Medulla oblongata (tissue), 1 donor: ENCODE results near the gene CFAP221.

Source experiments
- DNase-seq: peaks from one replicate; pipeline ENCODE4 v3.0.0-alpha.2; 2015; ENCODE audit errors: extremely low spot score

CFAP221 gene

GRCh38 chr2:119544075-119544938 lies at the start of gene CFAP221:
Gene CFAP221 (plus strand): TSS chr2:119544449. CDS start chr2:119546132, 1,683 bp downstream.
- peak; percentile 68 for DNase-seq

GRCh38 chr2:119495948-119496347 lies 48.3 kb upstream of the CFAP221 start:
- DNase-seq, result no peak

DNA sequence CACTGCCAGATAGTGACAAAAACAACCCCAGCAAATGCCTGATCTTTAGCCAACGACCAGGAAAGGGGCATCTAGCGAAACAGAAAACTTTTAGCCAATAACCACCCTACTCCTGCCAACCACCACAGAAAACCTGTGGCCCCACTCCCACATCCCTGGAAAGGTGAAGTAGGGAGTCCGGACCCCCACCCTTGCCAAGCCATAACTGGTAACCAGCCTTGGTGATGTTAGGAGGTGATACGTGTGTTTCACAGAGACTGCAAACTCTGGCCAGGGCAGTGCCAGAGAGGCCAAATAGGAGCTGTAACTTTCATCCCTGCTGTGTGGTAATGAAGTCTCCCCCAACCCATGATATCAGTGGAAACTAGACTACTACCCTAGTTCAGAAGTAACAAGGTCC lies 47.6 kb upstream of the CFAP221 start:
- DNase-seq, result no peak

- DNase-seq, result no peak
Observed at GRCh38 chr2:119508756-119509155, 35.5 kb upstream of the CFAP221 start.

- no peak for DNase-seq
Observed at GRCh38 chr2:119511989-119512388, 32.3 kb upstream of the CFAP221 start.

- no peak for DNase-seq
Observed at GRCh38 chr2:119512946-119513345, 31.3 kb upstream of the CFAP221 start.

GRCh38 chr2:119513832-119514231 lies 30.4 kb upstream of the CFAP221 start:
- no peak for DNase-seq

GRCh38 chr2:119516121-119516520 lies 28.1 kb upstream of the CFAP221 start:
- no peak for DNase-seq

DNA sequence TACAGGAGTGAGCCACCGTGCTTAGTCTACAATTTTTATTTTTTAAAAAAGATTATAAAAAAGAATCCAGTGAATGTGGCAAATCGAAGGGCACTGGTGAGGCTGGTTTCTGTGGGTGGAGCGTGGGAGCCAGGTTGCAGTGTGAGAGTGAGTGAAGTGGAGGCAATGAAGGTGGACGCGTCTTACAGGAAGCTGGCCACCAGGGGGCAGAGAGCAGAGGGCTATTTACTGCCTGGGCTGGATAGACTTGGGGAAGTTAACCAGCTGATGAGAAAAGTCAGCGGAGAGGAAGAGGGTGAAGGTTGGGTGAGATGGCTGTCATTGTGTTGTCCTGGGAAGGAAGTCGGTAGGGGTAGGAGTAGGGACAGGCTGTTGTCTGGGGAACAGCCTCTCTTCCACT lies 26.8 kb upstream of the CFAP221 start:
- peak; percentile 17 for DNase-seq

- DNase-seq, result no peak
Observed at GRCh38 chr2:119518401-119519056, 25.7 kb upstream of the CFAP221 start.

DNA sequence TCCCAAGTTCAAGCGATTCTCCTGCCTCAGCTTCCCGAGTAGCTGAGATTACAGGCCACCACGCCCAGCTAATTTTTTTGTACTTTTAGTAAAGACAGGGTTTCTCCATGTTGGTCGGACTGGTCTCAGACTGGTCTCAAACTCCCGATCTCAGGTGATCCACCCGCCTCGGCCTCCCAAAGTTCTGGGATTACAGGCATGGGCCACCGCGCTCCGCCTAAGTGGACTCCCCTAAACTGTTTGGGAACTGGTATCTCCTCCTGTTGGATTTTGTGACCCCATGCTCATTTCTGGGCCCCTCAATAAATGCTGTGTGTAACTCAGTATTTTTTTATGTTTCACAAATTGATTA lies 25.2 kb upstream of the CFAP221 start:
- DNase-seq, result no peak

DNA sequence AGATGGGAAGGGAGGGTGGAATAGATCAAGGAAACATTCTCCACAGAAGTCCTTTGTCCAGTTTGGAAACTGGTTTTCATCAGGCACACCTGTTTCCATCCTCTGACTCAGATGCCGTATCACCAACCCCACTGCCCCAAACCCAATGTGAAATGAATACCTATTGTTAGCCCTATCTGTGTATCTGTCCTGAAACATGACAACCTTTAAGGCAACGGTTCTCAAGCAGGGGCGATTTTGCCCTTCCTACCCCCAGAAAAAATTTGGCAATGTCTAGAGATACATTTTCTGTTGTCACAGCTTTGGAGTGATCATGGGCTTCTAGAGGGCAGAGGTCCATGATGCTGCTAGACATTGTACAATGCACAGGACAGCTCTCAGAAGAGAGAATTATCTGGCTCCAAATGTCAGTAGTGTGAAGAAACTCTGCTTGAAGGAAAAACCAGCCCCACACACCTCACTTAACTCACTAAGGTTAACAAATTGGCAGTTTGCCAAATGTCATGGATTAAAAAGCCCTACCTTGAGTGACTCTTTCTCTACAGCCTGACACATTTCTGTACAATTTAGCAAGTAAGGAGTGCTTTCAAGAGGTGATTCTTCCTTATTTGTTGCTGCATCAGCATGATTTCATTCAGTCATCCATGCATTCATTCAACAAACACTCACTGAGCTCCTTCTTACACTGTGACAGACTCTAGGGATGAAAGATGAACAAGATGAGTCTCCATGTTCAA lies 23.4 kb upstream of the CFAP221 start:
- no peak for DNase-seq

GRCh38 chr2:119521433-119522050 lies 22.7 kb upstream of the CFAP221 start:
- DNase-seq, result no peak

DNA sequence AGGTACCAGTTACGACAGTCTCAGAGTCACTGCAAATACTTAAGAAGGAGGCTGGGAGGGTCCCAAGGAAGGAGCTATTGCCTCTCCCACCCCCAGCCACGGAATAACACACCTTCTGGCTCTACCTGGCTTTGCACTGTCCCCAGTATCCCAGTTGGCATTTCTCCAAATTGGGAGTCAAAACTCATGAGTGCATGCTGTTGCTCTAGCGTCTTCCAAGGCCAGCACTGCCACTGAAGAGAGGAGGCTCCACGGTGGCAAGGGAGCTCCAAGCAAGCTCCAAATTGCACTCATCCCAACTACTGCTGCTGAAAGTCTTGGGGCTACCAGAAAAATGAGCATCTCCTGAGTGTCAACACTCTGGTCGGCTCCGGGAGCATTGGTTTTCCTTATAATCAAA lies 21.6 kb upstream of the CFAP221 start:
- DNase-seq, result no peak

DNA sequence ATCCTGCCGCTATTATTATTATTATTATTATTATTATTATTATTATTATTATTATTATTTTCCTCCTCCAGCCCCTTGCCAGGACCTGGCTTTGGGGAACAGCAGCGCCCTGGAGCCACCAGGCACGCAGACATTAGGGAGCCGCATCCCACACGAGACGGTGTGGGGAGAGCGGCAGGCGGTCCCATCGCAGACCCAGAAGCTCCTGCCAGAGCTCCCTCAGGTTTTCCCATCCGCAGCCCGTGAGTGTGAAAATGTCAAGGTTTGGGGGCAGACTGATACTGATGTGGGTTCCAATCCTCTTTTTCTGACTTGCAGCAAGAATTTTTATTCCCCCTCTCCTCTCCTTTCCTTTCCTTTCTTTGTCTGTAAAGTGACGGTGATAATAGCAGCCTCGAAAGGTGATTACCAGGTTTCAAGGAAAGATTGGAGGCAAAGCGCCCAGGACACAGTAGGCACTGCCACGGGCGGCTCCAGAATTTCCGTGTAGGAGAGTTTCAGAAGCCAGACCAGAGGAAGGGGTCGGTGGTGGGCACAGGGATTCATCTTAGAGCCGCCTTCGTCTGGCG lies 20.8 kb upstream of the CFAP221 start:
- DNase-seq, result no peak

- no peak for DNase-seq
Observed at GRCh38 chr2:119523952-119524694, 20.1 kb upstream of the CFAP221 start, which contains the start of gene SCTR. Gene SCTR (minus strand): TSS chr2:119524483. CDS start chr2:119524226, 257 bp downstream.

- DNase-seq, result no peak
Observed at GRCh38 chr2:119525614-119526013, 18.6 kb upstream of the CFAP221 start.

DNA sequence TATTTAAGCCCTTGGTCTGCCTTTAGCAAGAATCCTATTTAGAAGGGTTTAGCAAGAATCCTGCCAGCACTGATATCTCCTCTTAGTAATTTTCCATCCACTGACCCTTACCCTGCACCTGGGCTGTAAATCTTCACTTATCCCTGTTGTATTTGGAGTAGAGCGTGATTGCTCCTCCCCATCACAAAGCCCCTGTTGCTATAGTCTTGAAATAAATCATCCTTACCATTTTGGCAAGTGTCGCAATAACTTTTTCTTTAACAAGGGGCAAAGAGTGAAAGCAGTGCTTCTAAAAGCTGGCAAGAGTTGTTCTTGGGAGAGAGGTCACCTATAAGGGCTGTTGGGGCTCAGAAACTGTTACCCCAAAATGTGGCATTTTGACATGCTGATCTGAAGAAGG lies 16.2 kb upstream of the CFAP221 start:
- DNase-seq, result no peak

DNA sequence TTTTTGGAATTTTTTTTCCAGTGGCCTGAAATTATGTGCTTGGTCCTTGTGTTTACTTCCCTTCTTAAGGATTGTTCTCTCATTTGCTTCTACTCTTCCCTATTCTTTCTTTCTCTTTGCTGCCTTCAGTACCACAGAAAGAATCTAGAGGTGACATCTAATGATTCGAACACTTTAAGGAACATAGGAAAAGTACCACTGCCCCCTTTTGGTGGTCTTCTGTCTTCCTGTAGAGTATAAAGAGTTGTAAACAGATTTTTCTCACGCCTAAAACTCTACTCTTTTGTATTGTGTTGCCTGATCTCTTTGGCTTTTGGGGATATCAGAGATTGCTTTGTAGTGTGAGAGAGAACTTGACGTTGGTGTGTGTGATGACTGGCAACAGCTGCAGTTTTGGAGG lies 13.0 kb upstream of the CFAP221 start:
- DNase-seq, result no peak

DNA sequence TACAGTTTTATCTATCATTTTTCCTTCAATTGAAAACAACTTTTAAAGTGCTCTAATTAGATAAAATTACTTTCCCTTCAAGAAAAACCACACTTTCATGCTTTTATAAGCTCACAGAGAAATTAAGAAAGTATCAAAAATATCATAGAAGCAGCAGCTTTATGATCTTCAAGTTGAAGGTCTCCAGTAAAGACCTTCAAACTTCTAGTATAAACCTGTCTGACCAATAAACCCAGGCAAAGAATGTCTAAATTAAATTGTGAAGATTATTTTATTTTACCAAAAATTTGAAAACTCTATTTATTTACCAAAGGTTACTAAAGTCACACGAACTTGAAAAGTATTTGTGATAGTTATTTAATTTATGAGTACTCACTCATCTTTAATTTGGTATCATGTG lies 10.7 kb upstream of the CFAP221 start:
- no peak for DNase-seq

DNA sequence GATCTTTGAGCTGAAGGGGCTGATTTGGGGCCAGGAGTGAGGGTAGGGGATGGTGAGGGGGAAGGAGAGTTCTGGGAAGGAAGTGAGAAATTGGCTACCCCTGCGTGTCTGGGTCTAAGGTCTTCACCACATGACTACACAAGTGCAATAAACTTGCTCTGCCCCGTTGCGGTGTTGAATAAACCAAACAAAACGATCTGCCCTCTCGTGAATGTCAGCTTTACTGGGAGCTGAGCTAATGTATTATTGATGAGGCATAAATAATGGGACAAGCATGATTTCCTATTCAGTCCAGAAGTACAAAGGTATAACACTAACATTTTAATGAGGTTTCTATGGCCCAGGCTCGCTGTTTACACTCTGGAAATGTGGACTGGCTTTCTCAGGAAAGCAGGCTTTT lies 8.0 kb upstream of the CFAP221 start:
- DNase-seq, result no peak
